GM21360 (cell line): ENCODE results near the gene ELOA2.
"Not testable (repeated sequence)": the region's sequence is repeated elsewhere in the genome, so short reads cannot be mapped to it uniquely, and the experiment has no call there.

Experiments
- ATAC-seq: cut with Tn5 transposase; IDR thresholded peaks from one replicate; pipeline ENCODE4 v1.9.1; 2021; ENCODE audit warnings: mild to moderate bottlenecking, moderate library complexity; ENCODE audit not compliant: unreplicated experiment

ELOA2 gene

DNA sequence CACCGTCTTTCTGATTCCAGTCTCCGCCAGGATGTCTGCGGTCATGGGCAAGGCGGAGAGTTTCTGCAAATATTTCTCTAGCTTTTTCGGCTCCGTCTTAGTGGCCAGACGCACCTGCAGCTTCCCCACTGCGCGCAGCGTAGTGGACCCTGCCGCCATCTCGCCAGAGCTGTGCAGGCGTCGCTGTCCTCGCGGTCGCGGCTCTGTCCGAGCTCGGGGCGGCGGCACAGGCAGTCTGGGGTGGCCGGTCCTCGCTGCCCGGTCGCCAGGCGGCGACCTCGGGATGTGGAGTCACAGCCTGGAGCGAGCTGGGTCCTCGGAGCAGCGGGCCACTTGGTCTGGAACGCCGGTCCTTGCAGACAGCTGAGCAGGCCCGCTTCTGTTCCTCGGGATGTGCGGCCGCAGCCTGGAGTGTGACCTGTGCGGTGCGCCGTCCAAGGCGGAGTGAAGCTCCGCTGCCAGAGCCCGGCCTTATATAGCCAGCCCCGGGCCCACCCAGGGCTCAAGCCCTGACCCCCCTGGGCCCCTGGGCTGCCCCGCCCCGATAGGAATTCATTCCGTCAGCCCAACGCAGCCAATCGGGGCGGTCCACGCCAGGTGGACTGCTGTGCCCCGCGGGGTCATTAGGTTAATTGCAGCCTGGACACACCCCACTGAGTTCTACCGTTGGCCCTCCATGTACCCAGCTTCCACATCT is 11.5 kb downstream of the ELOA2 start:
- ATAC-seq, result not testable (repeated sequence)

DNA sequence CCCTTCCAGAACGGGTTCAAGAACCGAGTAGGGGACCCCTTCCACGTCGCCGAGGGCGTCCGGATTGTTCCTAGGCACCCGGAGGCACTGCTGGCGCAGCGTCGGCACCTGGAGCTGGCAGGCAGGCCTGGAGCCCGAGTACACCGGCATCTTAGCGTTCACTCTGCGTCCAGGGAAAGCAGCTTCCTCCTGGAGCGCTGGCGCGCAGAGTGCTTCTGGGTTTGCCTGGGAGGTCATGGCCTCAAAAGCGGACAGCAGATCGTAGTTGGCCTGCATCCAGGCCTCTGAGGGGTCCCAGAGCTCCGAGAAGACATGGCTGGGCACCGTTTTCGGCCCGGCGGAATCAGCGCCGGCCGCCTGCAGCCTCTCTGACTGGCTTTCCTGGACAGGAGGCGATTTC is 12.6 kb downstream of the ELOA2 start:
- not testable (repeated sequence) for ATAC-seq

DNA sequence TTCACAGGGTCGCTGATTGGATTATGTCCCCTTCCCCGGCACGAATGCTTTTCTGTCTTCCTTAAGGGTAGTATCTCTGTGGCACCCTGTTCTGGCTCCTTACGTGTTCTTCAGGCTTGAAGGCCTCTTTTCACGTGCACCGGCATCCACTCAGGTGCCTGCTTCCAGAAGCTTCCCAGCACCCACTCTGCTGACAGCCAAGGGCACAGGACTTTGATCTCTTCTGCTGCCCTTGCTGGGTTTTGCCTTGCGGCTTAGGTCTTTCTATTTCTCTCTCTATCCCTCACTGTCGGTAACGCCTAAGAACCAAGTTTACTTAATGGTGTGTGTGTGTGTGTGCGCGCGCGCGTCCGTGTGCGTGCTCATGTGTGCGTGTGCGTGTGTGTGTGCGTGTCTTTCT is 14.7 kb downstream of the ELOA2 start:
- ATAC-seq, result not testable (repeated sequence)

DNA sequence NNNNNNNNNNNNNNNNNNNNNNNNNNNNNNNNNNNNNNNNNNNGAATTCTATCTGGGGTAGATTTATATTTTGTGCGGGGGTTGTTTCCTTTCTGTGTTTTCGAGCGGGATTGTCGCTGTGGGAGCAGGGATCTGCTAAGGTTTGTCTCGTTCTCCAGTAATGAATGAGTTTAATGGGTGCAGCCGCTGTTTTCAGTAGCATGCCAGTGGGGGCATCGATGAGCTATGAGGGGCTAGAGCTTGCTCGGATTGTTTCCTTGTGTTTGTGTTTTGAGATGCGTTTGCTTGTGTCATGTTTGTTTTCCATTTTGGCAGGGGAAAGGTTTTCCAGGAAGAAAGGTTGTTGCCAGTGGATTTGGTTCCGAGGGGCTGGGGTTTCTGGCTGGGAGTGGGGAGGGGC is 15.6 kb downstream of the ELOA2 start:
- not testable (repeated sequence) for ATAC-seq
